GM18861 (cell line): ENCODE results near the gene MIAT.
A peak's percentile ranks its signal among the peaks of the same experiment; 100 is the strongest.
"Not testable (repeated sequence)": the region's sequence is repeated elsewhere in the genome, so short reads cannot be mapped to it uniquely, and the experiment has no call there.

Experiments used
- ATAC-seq: cut with Tn5 transposase; IDR thresholded peaks from one replicate; pipeline ENCODE4 v1.9.1; 2021; ENCODE audit not compliant: unreplicated experiment

MIAT gene

GRCh38 chr22:26656891-26657851 lies at the start of gene MIAT:
MIAT (plus strand) TSS chr22:26657588.
- ATAC-seq, result no peak

GRCh38 chr22:26608129-26608528 lies 49.3 kb upstream of the MIAT start:
- no peak for ATAC-seq

GRCh38 chr22:26609287-26609686 lies 48.1 kb upstream of the MIAT start:
- ATAC-seq, result no peak

- peak; percentile 73 for ATAC-seq
Observed at GRCh38 chr22:26610072-26610958, 47.1 kb upstream of the MIAT start.

GRCh38 chr22:26610996-26611395 lies 46.4 kb upstream of the MIAT start:
- ATAC-seq, result no peak

GRCh38 chr22:26612652-26613051 lies 44.7 kb upstream of the MIAT start:
- ATAC-seq, result no peak

GRCh38 chr22:26613753-26614152 lies 43.6 kb upstream of the MIAT start:
- ATAC-seq, result not testable (repeated sequence)

- no peak for ATAC-seq
Observed at GRCh38 chr22:26614322-26614721, 43.1 kb upstream of the MIAT start.

- ATAC-seq, result no peak
Observed at GRCh38 chr22:26615149-26615548, 42.2 kb upstream of the MIAT start.

GRCh38 chr22:26615830-26616435 lies 41.5 kb upstream of the MIAT start:
- ATAC-seq, result no peak

- no peak for ATAC-seq
Observed at GRCh38 chr22:26616650-26617049, 40.7 kb upstream of the MIAT start.

GRCh38 chr22:26617271-26618199 lies 39.9 kb upstream of the MIAT start, which contains the start of gene CRYBB1:
CRYBB1 (minus strand) TSS chr22:26618027; CDS start chr22:26616319, 1,708 bp downstream.
- ATAC-seq, result no peak

GRCh38 chr22:26618455-26618854 lies 38.9 kb upstream of the MIAT start:
- no peak for ATAC-seq

GRCh38 chr22:26619510-26619909 lies 37.9 kb upstream of the MIAT start:
- ATAC-seq, result no peak

- no peak for ATAC-seq
Observed at GRCh38 chr22:26620197-26620596, 37.2 kb upstream of the MIAT start.

- no peak for ATAC-seq
Observed at GRCh38 chr22:26621663-26622062, 35.7 kb upstream of the MIAT start, which contains the start of gene CRYBA4. CRYBA4 (plus strand) TSS chr22:26621963; CDS start chr22:26622597, 634 bp downstream.

- no peak for ATAC-seq
Observed at GRCh38 chr22:26623984-26624383, 33.4 kb upstream of the MIAT start.

GRCh38 chr22:26624803-26625202 lies 32.6 kb upstream of the MIAT start:
- no peak for ATAC-seq

GRCh38 chr22:26629988-26630761 lies 27.2 kb upstream of the MIAT start:
- no peak for ATAC-seq
